ENCODE results near the gene CCL23.

The CCL23 gene

GRCh38 chr17:36017799-36018198 lies at the start of gene CCL23:
TSS of gene CCL23 (minus strand) at chr17:36017972. CDS start at chr17:36017897, 75 bp downstream.
- in situ Hi-C loops (cut with MboI; ENCODE audit: low pct_unique_long_range_greater_than_20kb, low sequenced_read_pairs, unreplicated experiment): loop anchor here (10.0 kb wide), 1 partner anchor 57 kb away; no protein-coding TSS in a partner anchor
- no peak for TF ChIP-seq CTCF (IDR thresholded peaks at IDR 0.05; ENCODE audit: extremely low read depth, insufficient read depth, missing control alignments)
- no peak for DNase-seq (ENCODE audit: low spot score)

- DNase-seq (ENCODE audit: low spot score): no peak
- no peak for TF ChIP-seq CTCF (IDR thresholded peaks at IDR 0.05; ENCODE audit: extremely low read depth, insufficient read depth, missing control alignments)
- in situ Hi-C loops (cut with MboI; ENCODE audit: low pct_unique_long_range_greater_than_20kb, low sequenced_read_pairs, unreplicated experiment): no loop called here
These were observed 48.7 kb upstream of the CCL23 start for GRCh38 chr17:36066365-36066985.

GRCh38 chr17:36063786-36064541 lies 46.2 kb upstream of the CCL23 start, which contains the start of gene CCL18:
TSS of gene CCL18 (plus strand) at chr17:36064272. CDS start at chr17:36064343, 71 bp downstream.
- DNase-seq (ENCODE audit: low spot score): no peak
- in situ Hi-C loops (cut with MboI; ENCODE audit: low pct_unique_long_range_greater_than_20kb, low sequenced_read_pairs, unreplicated experiment): no loop called here
- no peak for TF ChIP-seq CTCF (IDR thresholded peaks at IDR 0.05; ENCODE audit: extremely low read depth, insufficient read depth, missing control alignments)

GRCh38 chr17:36060816-36061215 lies 43.0 kb upstream of the CCL23 start:
- in situ Hi-C loops (cut with MboI; ENCODE audit: low pct_unique_long_range_greater_than_20kb, low sequenced_read_pairs, unreplicated experiment): no loop called here
- no peak for DNase-seq (ENCODE audit: low spot score)
- TF ChIP-seq CTCF (IDR thresholded peaks at IDR 0.05; ENCODE audit: extremely low read depth, insufficient read depth, missing control alignments): no peak

- DNase-seq (ENCODE audit: low spot score): no peak
- in situ Hi-C loops (cut with MboI; ENCODE audit: low pct_unique_long_range_greater_than_20kb, low sequenced_read_pairs, unreplicated experiment): no loop called here
- TF ChIP-seq CTCF (IDR thresholded peaks at IDR 0.05; ENCODE audit: extremely low read depth, insufficient read depth, missing control alignments): no peak
These were observed 41.6 kb upstream of the CCL23 start for GRCh38 chr17:36059406-36059805.

GRCh38 chr17:36057911-36058310 lies 40.1 kb upstream of the CCL23 start:
- in situ Hi-C loops (cut with MboI; ENCODE audit: low pct_unique_long_range_greater_than_20kb, low sequenced_read_pairs, unreplicated experiment): no loop called here
- TF ChIP-seq CTCF (IDR thresholded peaks at IDR 0.05; ENCODE audit: extremely low read depth, insufficient read depth, missing control alignments): no peak

More at GRCh38 chr17:36057911-36058310, 40.1 kb upstream of the CCL23 start:
- DNase-seq (ENCODE audit: low spot score): no peak
